GM18498 (cell line): Measurements from ENCODE around the gene TFPI.

Experiments
- ATAC-seq: cut with Tn5 transposase; IDR thresholded peaks from one replicate; pipeline ENCODE4 v1.9.1; 2021; ENCODE audit warnings: mild to moderate bottlenecking, moderate library complexity; ENCODE audit not compliant: unreplicated experiment

The TFPI gene

GRCh38 chr2:187470698-187471097, 83.5 kb downstream of the TFPI start:
- ATAC-seq, result no peak

DNA sequence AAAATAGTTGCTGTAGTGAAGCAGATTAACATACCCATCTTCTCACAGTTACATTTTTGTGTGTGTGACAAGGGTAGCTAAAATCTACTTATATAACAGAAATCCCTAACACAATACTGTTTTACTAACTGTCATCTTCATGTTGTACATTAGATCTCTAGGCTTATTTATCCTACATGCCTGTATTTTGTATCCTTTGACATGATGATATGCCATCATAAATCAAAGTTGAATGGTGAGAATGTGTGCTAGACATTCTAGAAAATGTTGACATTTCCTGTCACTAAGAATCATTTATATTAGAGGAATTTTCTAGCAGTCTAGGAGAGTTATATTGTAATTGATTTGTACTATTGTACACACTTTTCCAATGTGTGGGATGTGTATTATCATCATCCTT, 84.7 kb downstream of the TFPI start:
- ATAC-seq, result no peak

DNA sequence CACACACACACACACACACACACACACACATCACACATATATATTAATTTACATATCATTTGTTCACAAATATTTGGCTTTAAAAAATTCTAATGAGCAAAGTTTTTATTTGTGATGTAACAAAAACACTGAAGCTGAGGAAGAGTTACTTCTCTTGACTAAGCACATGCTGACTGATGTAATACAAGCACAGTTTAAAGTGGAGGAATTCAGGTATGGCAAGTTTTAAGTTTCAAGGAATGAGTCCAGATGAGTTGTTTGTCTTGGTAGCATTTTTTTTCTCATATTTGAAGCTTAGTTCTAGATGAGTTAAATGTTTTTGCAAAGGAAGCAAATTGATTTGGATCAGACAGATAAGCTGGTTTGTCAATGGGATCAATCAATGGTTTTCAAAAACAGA, 86.0 kb downstream of the TFPI start:
- ATAC-seq, result no peak

- ATAC-seq, result peak; percentile 61
Measured at GRCh38 chr2:187466129-187466792, 88.0 kb downstream of the TFPI start.

- ATAC-seq, result no peak
Measured at GRCh38 chr2:187462839-187463238, 91.4 kb downstream of the TFPI start.

DNA sequence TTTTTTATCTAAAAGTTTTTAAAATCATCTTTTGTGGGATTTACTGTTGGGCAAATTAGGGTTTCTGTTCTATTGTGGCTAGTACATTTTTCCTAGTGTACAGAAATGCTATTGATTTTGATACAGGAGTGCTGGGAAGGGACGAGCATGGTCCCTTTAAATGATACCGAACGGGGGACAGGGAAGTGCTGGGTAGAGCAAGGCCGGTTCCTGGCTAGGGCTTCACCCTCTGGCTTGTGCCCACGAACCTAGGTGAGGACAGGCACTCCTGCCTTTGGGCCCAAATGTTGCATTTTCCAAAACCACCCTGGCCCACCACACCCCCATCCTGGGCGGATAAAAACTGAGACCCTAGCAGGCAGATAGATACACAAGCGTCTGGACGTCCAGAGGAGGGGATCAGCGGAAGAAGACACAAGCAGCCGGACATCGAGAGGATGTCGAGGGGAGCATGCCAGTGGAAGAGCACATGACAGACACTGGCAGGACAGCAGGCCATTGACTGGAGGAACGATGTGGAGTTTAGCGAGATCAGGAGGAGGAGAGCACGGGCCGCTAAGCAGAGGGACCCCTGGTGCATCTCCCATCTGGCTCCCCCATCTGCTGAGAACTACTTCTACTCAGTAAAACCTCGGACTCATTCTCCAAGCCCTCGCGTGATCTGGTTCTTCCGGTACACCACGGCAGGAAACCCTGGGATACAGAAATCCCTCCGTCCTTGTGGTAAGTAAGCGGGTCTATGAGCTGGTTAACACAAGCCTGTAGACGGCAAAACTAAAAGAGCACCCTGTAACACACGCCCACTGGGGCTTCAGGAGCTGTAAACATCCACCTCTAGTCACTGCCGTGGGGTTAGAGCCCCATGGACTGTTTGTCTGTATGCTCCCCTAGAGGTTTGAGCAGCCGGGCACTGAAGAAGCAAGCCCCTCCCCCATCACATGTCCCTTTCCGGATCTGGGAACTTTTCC, 92.7 kb downstream of the TFPI start:
- no peak for ATAC-seq

- ATAC-seq, result no peak
Measured at GRCh38 chr2:187459256-187459655, 95.0 kb downstream of the TFPI start.

DNA sequence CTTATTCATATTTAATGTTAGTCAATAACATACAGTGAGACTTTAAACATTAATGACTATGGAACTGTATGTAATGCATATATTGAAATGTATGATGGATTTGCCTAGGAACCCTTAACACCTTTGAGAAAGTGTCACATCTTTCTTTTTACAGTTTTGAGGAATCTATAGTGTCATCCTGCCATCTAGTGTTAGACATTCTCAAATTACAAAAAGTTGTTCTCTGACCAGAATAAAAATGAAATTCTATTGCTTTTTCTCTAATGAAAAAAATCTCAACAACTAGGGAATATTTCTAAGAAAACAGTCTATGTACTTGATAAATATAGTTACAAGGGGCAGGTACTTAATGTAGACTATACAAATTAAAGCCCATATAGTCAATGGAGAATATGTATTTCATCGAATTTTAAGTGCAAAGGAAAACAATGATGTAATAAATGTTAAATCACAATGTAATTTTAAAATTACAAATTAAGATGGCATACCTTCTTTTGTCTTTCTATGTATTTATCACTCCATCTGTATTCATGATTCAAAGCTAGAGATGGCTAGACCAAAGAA, 101.1 kb downstream of the TFPI start:
- no peak for ATAC-seq

DNA sequence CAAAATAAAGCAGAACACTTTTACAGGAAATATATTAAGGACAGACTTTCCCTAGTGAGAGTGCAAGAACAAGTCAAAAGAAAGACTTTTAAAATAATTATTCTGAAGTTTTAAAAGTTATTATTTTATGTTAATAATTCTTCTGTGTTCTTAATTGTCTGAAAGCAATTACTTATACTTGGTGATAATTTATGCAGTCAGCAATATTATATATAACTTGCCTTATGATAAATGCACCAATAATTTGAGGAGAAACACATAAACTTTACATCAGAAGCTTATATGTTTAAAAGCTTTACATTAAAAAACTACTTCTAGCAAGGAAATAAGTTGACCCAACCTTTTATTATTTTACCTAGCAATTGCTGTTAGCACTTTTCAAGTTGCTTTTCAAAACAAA, 102.7 kb downstream of the TFPI start:
- no peak for ATAC-seq

DNA sequence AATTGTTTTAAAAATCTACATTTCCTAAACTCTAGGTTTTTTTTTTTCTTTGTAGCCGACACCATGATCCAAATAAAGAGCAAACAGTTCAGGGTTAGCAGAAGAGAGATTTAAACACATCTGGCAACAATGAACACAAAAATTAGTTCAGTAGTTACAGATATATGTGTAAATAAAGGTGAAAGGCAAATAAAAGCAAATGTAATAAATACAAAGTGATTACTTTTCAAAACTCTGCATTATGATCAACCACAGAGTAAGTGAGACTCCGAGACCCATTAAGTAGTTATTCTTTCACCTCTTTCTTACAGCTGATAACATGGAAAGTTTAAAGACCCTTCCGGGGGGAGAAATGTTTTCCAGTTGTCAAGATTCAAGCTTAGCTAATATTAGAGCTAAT, 106.9 kb downstream of the TFPI start:
- ATAC-seq, result no peak

DNA sequence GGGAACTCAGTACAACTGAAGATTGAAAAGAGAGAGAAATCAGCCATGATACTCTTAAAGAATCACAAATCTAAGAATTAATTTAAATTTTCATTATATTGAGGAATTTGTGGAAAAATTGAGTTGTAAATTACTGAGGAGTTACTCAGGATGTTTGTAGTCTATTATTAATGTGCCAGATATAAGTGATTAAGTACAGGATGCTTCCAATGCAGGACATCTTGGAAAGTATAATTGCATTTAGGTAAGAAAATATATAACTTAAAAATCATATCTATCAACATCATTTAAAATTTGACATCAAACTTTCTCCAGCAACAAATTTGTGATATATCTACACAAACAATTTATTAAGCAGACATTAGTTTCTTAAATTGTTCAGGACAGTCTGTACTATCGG, 107.5 kb downstream of the TFPI start:
- ATAC-seq, result no peak

DNA sequence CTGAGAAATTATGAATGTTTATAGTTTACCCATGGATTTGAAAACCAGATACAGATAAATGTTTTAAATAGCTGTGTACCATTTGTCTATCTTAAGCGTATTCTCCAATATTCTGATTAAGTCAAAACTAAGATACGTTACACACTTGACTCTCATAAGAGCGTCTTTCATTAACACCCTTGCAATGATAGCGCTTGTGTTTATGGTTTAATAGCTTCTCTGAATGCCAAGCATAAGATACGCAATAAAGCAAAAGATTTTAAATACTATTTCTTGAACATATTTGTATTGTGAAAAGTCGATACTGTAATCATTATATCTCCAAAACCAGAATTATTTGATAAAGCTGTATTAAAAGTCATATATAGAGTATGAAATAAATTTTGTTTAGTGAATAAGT, 109.2 kb downstream of the TFPI start:
- no peak for ATAC-seq

DNA sequence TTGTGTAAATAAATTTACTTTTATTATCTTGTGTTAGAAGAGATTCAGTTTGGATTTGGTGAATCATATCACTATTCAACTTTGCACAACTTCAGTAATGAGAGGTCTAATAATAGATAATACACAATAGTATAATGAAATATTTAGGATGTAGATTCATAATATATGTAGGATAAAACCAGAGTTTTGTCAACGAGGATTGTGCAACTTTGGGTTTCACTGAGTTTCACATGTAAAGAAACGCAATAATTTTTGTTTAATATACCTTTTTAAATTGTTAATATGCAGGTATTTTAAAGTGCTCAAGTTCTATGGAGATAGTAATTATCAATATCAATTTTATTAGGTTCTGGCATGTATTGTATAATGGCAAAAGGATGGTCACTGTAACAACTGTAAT, 111.5 kb downstream of the TFPI start:
- ATAC-seq, result no peak

GRCh38 chr2:187442378-187442777, 111.9 kb downstream of the TFPI start:
- ATAC-seq, result no peak

- no peak for ATAC-seq
Measured at GRCh38 chr2:187440101-187440675, 114.0 kb downstream of the TFPI start.

DNA sequence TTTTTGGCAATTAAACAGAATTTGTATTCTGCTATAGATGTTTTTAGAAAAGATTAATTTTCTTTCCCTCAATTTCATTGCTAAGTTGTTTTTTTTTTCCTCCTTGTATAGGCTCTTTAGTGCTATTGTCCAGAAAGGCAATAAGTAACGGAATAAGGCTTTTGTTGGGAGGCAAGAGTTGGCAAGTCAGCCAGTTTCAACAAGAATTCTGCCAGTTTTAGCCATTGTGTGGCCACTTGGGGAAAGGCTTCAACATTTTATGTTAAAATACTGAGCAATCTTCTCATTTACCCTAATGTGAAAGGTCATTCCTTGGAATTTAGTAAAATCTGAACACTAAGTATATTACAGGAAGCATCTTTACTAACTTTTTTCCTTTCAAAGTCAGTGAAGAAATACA, 115.8 kb downstream of the TFPI start:
- ATAC-seq, result no peak

DNA sequence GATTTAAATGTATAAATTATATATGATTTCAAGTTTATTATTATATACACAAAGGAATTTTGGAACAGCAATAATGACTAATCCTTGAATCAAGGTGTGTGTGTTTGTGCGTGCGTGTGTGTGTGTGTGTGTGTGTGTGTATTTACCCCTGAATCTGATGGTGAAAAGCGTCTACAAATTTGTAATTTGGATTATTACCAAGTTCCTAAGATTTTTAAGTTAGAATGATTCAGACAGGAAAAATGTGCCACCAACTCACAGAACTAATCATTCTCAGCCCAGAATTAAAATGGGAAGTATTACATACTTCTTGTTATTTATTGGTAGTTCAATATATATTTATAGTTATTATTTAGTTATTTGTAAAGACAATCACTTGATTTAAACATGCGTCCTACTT, 118.5 kb downstream of the TFPI start:
- no peak for ATAC-seq

DNA sequence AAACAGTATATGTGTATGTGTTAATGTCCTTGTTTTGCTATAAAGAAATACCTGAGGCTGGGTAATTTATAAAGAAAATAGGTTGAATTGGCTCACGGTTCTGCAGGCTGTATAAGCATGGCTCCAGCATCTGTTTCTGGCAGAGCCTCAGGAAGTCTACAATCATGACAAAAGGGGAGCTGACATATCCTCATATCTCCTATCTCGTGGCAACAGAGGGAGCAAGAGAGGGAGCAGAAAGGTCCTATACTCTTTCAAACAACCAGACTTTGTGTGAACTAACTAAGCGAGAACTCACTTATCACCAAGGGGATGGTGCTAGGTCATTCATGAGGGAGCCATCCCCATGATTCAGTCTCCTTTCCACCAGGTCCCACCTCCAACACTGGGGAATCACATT, 119.2 kb downstream of the TFPI start:
- ATAC-seq, result no peak

DNA sequence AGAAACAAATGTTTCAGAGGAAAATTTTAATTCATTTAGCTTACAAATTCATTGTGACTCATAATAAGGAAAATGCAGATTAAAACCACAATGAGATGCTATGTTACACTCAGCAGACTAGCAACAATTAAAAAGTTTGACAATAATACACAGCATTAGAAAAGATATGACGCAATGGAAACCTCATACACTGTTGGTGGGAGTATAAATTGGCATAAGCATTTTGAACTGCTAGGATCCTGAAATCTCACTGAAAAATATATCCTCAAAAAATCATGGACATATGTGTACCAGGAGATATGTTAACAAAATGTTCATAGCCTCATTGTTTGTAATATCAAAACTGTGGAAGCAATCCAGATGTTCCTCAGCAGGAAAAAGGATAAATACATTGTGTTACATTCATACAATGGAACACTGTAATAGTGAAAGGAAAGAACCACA, 119.9 kb downstream of the TFPI start:
- no peak for ATAC-seq

DNA sequence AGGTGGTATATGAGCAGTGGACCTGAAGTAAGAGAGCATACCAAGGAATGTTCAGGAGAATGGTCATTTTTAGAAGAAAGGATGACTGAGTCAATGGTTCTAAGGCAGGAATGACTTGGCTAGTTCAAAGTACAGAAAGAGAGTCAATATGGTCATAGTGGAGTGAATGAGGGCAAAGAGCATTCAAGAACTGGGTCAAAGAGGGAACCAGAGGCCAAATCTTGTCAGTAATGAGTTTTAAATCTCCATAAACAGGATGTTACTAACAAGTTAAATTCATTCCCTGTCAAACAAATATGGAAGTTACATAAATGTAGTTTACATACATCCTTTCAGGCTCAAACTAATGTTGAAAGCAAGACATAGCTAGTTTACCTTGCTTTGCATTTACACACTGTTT, 122.3 kb downstream of the TFPI start:
- ATAC-seq, result no peak

- no peak for ATAC-seq
Measured at GRCh38 chr2:187429989-187430388, 124.2 kb downstream of the TFPI start.

DNA sequence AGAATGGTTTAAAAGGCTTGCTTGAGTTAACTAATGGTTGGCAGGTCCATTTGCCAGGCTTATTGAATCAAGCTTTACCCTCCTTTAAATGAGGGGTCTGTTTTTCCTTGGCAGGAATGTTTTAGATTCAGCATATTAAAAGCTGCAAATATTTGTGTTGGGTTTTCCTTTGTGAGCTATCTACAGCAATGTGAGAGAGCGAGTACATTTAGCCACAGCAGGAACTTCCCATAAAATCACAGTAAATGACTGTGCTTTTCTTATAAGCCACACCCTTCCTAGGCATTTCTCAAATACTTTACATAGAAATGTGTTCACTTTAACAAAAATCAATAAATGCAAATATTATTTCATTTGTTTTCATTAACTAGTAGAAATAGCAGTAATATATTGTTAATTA, 130.1 kb downstream of the TFPI start:
- no peak for ATAC-seq
